Stromal cell of bone marrow (primary cell): ENCODE data around the gene LRRC46.

Experiments
- DNase-seq: peaks from one replicate; pipeline ENCODE4 v3.0.0-alpha.2; 2012; ENCODE audit warnings: low read depth

The LRRC46 gene

GRCh38 chr17:47808830-47809480, 22.5 kb upstream of the LRRC46 start:
- no peak for DNase-seq

DNA sequence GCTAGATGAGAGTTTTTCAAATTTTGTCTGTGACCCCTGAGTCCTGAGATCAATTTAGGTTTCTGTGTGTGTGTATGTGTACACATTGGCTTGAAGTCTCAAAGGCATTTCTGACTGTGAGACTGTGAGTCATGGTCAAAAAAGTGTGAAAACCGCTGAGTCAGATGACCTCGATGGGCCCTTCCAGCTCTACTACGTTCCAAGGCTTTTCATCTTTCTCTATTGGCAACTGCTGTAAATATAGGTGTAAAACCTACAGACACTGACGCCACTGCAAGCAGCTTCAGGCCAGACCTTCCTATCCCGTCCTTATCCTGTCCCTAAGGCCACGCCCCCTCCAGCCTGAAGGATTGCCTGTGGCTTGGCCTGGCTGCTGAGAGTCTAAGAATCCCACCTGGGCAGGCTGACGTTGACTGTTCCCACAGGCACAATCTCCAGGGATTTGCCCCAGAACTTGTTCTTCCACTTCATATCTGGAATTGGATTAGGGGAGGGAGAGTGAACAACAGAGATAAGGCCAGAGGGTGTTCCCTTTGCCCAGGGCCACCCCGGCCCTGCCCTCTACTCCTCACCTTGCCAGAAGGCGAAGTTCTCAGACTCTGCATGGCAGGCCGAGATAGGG, 21.2 kb upstream of the LRRC46 start:
- DNase-seq: peak; percentile 82

- DNase-seq: no peak
Measured at GRCh38 chr17:47810901-47811635, 20.4 kb upstream of the LRRC46 start.

DNA sequence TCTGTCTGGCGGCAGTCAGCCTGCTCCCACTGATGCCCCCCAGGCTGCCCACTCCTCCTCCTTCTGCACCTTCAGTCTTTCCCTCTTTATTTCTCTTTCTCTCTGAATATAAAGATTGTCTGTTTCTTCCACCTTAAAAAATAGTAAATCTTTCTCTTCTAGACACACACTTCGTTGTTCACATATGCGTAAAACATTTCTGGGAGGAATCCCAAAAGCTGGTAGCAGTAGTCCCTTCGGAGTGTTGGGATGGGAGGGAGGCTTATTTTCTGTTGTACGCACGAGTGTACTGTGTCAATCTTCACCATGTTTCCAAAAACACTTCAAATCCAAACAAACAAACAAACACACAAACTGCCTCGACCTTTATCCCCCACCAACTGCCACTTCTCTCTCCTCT, 19.8 kb upstream of the LRRC46 start:
- no peak for DNase-seq

- DNase-seq: no peak
Measured at GRCh38 chr17:47812146-47812920, 19.1 kb upstream of the LRRC46 start.

- DNase-seq: no peak
Measured at GRCh38 chr17:47813077-47813476, 18.4 kb upstream of the LRRC46 start.

- DNase-seq: no peak
Measured at GRCh38 chr17:47813512-47814031, 17.9 kb upstream of the LRRC46 start.

- no peak for DNase-seq
Measured at GRCh38 chr17:47815106-47815918, 16.2 kb upstream of the LRRC46 start.

DNA sequence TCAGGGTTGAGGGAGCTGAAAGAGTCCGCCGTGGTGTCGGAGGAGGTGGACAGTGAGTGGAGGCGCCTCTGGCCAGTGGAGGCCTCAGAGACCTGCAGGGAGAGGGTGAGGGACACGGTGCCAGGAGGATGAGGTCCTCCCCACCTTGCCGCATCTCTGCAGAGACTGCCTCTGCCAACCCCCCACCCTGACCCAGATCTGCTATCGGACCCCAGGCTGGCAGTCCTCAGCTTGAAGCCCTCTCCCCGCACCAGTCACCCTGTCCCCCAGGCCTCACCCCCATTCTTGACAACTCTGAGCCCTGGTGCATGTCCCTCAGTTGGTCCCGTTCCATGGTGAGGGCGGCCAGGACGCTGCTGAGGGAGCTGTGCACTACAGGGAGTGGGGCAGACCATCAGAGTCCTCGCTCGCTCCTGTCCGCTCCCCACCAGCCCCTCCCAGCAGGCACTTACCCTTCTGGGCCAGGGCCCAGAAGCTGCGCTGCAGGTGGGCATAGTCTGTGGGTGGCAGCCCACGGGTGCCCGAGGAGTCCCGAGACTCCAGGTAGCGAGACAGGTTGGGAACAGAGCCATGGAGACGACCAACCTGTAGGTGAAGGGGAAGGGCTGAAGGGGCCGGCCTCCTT, 15.2 kb upstream of the LRRC46 start:
- no peak for DNase-seq

- DNase-seq: no peak
Measured at GRCh38 chr17:47816947-47817346, 14.5 kb upstream of the LRRC46 start.

- no peak for DNase-seq
Measured at GRCh38 chr17:47818002-47818695, 13.3 kb upstream of the LRRC46 start.

DNA sequence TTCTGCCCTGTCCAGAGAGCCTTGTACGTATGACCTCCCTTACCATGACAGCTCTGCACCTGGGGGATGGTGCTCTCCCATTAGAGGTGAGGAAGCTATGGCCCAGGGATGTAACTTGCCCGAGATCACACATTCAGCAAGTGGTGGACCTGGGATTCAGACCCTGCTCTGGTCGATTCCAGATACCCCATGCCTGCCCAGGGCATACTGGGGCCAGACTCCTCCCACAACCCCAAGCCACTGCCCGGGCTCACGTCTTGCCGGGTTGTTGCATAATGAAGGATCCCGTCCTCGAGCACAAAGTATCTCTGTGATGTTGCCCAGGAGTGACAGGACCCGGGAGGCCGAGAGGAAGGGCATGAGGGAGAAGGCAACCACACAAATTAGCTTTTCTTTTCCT, 12.0 kb upstream of the LRRC46 start:
- DNase-seq: no peak

- DNase-seq: no peak
Measured at GRCh38 chr17:47820033-47820789, 11.3 kb upstream of the LRRC46 start.

DNA sequence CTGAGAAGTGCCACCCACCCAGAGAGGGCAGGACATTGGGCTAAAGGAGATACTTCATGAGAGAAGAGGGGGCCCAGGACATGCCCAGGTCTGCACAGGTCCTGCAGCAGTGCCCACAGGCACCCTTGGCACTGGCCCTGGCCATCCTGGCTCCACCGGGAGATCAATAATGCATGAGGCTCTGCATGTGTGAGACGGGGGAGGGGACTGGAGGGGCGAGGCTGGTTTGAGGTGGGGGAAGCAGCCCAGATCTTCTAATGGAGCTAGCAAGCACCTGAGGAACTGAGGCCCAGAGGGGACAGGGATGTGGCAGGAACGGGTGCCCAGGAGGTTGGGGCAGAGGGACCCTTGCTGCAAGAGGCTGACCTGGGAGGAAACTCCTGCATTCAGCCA, 10.4 kb upstream of the LRRC46 start:
- DNase-seq: no peak

DNA sequence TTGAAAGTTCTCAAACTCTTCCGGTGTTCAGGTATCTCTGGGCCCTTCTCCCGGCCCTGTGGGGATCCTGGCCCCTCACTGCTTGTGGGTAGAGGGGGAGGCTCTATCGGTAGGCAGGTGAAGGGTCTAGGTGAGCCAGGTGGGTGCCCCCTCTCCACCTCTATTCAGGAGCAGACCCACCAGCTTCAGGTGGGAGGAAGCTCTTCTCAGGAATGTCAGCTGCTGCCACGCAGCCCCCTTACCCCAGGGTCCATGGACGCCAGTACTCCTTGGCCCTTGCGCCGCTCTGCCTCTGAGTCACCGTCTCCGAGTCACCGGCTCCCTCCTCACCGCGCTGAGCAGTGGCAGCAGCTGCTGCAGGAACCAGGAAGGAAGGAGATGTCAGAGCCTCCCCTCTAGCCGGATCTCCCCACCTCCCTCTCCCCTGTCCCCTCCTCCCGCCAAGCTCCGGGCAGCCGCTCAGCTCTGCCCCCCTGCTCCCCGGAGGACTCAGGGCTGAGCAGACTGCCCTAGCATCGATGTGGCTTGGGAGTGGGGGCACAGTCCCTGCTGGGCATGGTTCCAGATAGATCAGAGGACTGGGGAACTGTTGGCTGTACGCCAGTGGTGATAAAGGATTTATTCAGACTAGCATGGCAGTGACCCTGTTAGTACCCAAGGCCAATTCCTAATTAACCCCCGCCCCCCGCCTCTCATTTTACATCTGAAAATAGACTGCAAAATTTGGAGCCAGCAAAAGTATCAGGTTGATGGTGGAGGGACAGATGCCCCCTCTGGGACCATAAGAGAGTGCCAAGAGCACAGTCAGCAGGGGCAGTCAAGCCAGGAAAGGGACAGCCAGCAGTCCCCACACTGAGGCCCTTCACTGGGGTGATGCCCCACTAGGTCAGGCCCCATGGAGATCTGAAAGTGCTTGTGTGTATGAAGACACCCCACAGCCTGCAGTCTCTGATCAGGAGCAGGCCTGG, 9.8 kb upstream of the LRRC46 start, which contains the start of gene OSBPL7:
Gene OSBPL7, minus strand, starts transcription at position 371 of the 968 bp plus-strand sequence. CDS start 1,516 bp downstream, outside the sequence.
- peak; percentile 60 for DNase-seq

- DNase-seq: no peak
Measured at GRCh38 chr17:47822785-47823184, 8.7 kb upstream of the LRRC46 start.

DNA sequence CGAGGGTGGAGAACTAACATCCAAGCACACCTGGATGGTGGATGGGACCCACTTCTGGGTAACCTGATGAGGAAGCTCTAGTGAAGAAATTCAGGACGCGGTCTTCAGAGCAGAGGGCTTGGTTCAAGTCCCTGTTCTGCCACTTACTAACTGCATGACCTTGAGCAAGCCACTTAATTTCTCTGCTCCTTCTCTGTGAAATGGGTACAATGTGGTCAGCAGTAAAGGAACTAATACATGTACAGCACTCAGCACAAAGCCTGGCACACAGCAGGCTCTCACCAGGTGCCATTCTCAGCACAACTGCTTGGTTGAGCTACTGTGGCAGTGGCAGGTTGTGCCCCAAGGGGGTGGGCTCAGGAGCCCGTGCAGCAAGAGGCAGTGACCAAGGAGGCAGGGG, 8.0 kb upstream of the LRRC46 start:
- no peak for DNase-seq

DNA sequence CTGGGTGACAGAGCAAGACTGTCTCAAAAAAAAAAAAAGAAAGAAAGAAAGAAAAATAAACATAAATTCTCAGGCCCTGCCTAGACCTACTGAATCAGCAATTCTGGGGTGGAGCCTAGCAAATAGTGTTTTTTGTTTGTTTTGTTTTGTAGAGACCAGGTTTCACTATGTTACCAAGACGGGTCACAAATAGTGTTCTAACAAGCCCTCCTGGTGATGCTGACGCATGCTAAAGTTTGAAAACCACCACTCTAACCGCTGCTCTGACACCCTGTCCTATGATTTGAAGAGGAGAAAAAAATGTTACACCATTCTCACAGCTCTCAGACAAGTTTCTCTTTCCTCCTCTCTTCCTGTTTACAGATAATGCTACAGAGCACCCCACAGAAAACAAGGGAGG, 1.6 kb upstream of the LRRC46 start:
- DNase-seq: no peak
